SHP77 (cell line): ENCODE results near the gene FAM187B.

ENCODE experiments used
- DNase-seq, 2 experiments: peaks; one replicate each; lab custom pipeline; 2025; lab: John Stamatoyannopoulos, UW

The FAM187B gene

GRCh38 chr19:35228177-35228930 lies at the start of gene FAM187B:
Gene FAM187B (minus strand): TSS chr19:35228739. CDS start chr19:35228680, 59 bp downstream.
- no peak for DNase-seq

- DNase-seq: no peak
Measured at GRCh38 chr19:35276706-35277281, 48.3 kb upstream of the FAM187B start.

DNA sequence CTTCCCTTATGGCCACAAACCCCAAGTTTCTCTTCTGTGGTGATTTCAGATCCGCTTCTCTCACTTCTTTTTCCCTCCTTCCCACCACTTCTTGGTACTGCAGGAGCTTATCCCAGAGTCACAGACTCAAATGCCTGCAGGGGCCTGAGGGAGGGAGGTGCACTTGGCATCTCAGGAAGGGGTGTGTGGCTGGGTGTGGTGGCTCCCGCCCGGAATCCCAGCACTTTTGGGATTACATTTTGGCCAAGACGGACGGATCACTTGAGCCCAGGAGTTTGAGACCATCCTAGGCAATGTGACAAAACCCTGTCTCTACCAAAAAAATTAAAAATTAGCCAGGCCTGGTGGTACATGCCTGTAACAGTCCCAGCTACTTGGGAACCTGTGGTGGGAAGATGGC lies 45.8 kb upstream of the FAM187B start:
- no peak for DNase-seq

DNA sequence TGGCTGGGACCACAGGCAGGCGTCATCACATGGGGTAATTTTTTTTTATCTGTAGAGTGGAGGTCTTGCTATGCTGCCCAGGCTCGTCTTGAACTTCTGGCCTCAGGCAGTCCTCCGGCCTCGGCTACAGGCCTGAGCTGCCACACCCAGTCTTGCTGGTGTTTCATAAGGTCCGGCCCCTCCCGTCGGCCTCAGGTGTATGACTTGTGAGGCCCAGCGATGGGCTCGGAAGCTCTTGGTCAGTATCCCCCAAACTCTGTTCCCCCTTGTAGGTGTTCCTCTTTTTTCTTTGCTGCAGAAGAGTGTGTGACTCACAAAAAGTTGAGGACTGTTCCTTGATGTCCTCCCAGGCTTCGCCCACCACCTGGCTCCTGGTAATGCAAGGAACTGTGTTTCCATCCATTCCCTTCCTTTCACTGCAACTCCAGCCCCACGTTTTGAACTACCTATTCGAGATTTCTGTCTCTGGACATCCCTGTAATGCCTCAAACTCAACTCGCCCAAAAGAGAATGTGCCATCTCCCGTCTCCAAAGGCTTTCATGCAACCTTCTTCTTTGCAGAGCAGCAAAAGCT lies 45.2 kb upstream of the FAM187B start:
- no peak for DNase-seq

DNA sequence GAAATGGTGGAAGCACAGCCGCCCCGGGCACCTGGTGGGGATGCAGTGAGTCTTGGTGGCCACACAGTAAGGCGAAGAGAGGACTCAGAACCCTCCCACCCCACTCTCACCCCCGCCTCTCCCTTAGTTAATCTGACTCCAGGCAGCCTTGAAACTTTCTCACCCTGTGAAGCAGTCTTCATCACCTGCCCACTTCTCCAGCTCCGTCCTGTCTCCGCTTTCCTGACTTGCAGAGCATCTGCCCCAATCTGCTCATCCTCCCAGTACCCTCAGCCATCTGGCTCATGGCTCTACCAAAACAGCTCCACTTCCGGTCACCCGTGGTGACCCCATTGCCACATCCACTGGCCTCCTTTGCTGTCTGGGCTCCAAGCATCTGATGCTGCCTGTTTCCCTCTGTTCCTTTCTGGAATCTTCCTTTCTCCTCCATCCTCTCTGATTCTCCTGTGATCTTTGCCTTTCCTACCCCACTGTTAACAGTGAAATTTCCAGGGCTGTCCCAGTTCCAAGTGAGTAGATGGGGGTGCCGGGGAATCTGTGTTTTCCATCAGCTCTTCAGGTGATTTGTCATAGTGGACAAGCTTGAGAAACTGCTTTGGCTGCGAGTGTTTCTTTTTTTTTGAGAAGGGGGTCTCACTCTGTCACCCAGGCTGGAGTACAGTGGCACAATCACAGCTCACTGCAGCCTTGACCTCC lies 44.6 kb upstream of the FAM187B start:
- no peak for DNase-seq

- DNase-seq: no peak
Measured at GRCh38 chr19:35272122-35272719, 43.7 kb upstream of the FAM187B start.

GRCh38 chr19:35271546-35271945 lies 43.0 kb upstream of the FAM187B start:
- no peak for DNase-seq

- DNase-seq: no peak
Measured at GRCh38 chr19:35270381-35270811, 41.9 kb upstream of the FAM187B start.

DNA sequence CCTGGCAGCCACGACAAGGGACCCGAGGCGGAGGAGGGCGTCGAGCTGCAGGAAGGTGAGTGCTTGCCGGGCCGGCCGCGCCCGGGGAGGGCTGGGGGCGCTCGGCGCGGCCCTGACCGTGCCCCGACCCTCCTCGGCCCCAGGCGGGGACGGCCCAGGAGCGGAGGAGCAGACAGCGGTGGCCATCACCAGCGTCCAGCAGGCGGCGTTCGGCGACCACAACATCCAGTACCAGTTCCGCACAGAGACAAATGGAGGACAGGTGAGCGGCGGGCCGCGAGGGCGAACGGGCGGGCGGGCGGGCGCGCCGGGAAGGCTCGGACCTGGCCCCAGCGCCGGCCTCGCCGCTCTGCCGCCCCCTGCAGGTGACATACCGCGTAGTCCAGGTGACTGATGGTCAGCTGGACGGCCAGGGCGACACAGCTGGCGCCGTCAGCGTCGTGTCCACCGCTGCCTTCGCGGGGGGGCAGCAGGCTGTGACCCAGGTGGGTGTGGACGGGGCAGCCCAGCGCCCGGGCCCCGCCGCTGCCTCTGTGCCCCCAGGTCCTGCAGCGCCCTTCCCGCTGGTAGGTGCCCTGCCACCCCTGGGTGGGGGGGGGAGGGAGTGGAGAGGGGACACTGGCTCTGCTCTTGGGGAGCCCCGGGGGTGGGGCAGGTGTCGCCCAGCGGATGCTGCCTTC lies 41.0 kb upstream of the FAM187B start:
- peak; percentile 74 to 77 for DNase-seq

DNA sequence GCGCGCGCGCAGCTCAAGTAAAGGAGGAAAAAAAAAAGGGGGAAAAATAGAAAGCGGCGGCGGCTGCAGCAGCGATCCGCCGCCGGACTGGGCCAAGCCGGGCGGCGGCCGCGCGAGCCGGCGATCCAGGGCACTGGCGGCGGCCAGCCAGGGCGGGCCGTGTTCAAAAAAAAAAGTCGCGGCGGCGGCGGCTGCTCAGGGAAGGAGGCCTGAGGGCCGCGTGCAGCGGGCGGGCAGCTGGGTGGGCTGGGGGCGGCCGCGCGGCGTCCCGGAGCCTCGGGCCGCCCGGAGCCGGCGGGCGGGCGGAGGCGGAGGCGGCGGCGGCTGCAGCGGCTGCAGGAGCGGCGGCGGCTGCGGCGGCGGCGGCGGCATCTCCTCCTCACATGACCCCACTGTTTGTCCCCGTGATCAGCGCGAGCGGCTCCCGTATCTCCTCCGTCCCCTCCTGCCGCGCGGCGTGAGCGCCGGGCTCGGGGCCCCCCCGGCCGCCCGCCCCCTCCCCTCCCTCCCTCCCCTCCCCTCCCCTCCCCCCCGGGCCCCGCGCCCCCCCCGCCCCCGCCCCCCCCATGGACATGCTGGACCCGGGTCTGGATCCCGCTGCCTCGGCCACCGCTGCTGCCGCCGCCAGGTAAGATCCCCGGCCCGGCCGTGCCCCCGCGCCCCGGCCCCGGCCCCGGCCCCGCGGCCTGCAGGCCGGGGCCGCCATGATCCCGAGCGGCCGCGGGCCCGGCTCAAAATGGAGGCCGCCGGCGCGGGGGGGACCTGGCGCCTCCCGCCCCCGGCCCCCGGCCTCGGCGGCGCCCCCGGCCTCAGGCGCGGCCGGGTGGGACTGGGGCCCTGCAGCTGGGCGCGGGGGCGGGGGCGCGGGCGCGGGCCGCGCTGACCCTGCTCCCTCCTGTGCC lies 40.2 kb upstream of the FAM187B start, which contains the start of gene USF2:
TSS of gene USF2 (plus strand) at position 427 of the 902 bp plus-strand sequence. CDS start at position 567, 140 bp downstream.
- DNase-seq: peak; percentile 22 to 55

GRCh38 chr19:35267818-35268535 lies 39.4 kb upstream of the FAM187B start:
- peak; percentile 18 to 65 for DNase-seq

DNA sequence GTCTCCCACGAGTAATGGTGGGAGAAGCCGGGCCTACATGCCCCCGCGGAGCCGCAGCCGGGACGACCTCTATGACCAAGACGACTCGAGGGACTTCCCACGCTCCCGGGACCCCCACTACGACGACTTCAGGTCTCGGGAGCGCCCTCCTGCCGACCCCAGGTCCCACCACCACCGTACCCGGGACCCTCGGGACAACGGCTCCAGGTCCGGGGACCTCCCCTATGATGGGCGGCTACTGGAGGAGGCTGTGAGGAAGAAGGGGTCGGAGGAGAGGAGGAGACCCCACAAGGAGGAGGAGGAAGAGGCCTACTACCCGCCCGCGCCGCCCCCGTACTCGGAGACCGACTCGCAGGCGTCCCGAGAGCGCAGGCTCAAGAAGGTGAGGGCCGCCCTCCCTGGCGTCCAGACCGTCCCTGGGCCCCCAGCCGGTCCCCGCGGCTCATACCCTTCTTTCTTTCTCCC lies 38.8 kb upstream of the FAM187B start:
- no peak for DNase-seq

DNA sequence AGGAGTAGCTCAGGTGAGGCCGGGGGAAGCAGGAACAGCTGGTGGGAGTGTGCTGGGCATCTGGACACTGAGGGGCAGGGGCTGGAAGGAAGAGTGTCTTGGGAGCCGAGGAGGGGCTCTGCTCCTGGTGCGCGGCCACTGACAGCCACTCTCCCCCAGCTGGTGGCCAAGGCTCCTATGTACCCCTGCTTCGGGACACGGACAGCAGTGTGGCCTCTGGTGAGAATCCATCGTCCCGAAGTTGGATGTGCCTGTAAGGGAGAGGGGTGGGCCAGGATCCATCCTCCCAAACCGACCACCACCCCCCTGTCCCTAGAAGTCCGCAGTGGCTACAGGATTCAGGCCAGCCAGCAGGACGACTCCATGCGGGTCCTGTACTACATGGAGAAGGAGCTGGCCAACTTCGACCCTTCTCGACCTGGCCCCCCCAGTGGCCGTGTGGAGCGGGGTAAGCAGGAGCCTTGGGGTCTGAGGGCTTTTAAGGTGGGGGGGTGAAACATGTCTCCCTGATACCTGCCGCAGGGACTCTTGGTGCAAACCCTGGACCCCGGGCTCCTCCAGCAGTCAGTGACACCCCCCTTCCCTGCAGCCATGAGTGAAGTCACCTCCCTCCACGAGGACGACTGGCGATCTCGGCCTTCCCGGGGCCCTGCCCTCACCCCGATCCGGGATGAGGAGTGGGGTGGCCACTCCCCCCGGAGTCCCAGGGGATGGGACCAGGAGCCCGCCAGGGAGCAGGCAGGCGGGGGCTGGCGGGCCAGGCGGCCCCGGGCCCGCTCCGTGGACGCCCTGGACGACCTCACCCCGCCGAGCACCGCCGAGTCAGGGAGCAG lies 38.2 kb upstream of the FAM187B start:
- DNase-seq: no peak

GRCh38 chr19:35265900-35266519 lies 37.5 kb upstream of the FAM187B start:
- DNase-seq: no peak

DNA sequence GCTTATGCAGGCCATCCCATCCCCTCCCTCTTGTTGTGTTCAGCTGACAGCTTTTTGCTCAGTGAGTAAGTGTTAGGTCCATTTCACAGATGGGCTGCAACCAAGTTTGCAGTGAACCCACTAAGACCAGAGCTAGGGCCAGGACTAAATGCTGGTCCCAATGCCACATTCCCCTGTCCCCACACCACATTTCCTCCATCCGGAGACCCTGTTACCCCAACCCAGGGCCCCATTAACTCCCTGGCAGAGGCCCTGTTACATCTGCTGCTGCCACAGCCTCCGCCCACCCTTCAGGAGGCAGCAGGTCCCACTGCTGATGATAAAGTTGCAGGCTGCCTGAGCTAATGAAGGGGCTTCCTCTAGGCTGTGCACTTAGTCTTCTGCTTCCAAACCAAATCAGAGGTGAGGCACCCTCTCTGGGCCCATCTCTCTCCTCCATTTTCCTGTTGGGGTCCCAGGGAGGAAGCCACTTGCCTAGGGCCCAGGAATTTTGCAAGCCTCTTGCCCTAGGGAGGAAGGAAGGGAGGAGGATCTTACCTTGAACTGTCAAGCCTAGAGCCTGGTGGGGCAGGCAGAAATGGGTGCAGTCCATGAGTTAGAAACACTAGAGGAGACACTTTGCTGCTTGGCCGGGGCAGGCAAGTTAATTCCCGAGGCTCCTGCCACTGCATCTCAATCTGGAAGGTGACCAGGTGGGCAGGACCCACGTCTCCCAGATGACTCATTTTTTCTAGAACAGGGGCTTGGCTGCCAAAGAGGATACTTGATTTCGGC lies 36.8 kb upstream of the FAM187B start:
- DNase-seq: no peak

GRCh38 chr19:35264268-35265125 lies 36.0 kb upstream of the FAM187B start:
- no peak for DNase-seq
